Loucy (cell line): ENCODE results near the gene SPOP.

ENCODE experiments used
- EZH2phosphoT487 ChIP-seq: fragments of 200-600 bp; IDR thresholded peaks from 2 replicates; pipeline ENCODE4 v1.6.1; 2018; ENCODE audit warnings: antibody characterized with exemption, mild to moderate bottlenecking, moderate library complexity, borderline replicate concordance
- TF ChIP-seq, protein P1 (sequence below): fragments of 200-600 bp; sonication (generic); conservative IDR thresholded peaks from 2 replicates; pipeline ENCODE4 v1.5.1; 2014; ENCODE audit warnings: mild to moderate bottlenecking, antibody characterized with exemption, low read length

DNA sequence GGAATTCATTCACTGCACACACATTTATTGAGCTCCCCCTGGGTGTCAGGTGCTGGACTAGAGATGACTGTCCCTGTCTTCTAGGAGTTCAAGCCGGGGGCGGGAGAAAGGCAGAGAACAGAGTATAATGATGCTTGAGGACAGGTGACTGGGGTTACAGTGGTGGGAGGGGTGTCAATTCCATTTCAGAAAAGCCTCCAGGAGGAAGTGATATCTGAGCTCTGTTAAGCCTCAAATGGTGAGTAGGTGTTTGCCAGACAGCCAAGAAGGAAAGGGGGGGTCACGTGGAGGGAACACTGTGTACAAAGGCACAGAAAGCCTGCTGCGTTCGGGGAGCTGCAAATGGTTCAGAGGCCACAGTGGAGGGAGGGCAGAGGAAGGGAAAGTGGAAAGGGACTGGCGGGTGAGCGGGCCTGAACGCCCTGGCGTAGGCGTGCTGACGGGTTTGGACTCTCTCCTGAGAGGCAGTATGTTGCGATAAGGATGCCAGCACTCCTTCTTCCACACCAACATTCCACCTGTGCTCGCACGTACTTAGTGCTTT, 111.9 kb downstream of the SPOP start:
- TF ChIP-seq, protein P1, sequence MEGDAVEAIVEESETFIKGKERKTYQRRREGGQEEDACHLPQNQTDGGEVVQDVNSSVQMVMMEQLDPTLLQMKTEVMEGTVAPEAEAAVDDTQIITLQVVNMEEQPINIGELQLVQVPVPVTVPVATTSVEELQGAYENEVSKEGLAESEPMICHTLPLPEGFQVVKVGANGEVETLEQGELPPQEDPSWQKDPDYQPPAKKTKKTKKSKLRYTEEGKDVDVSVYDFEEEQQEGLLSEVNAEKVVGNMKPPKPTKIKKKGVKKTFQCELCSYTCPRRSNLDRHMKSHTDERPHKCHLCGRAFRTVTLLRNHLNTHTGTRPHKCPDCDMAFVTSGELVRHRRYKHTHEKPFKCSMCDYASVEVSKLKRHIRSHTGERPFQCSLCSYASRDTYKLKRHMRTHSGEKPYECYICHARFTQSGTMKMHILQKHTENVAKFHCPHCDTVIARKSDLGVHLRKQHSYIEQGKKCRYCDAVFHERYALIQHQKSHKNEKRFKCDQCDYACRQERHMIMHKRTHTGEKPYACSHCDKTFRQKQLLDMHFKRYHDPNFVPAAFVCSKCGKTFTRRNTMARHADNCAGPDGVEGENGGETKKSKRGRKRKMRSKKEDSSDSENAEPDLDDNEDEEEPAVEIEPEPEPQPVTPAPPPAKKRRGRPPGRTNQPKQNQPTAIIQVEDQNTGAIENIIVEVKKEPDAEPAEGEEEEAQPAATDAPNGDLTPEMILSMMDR, result no peak
- TF ChIP-seq EZH2phosphoT487, result no peak
